ENCODE measurements around the gene RPS25.
"Not testable (repeated sequence)": the region's sequence is repeated elsewhere in the genome, so short reads cannot be mapped to it uniquely, and the experiment has no call there.

The RPS25 gene

GRCh38 chr11:119044708-119045107, 26.6 kb upstream of the RPS25 start:
- Histone ChIP-seq H3K27me3 (ENCODE audit: control insufficient read depth, low read length) (no peaks in the 10 kb centered on the region), H3K4me3 (ENCODE audit: low read length) (no peak overlapping the region), H3K9me2 (replicated peaks; ENCODE audit: control insufficient read depth, low read length) (no peaks in the 10 kb centered on the region), H4K20me1 (ENCODE audit: control insufficient read depth, insufficient read depth, low read depth, low read length) (0 out of 2 replicates have a peak, but pooled peaks cover 4% of the 10 kb centered on the region), H3K4me1 (ENCODE audit: control insufficient read depth, low read length) (peaks cover 5% of the 10 kb centered on the region), H3F3A (ENCODE audit: control insufficient read depth, insufficient read depth) (peaks cover 9% of the 10 kb centered on the region; the same call in 1 of the 2 replicates), H3K79me2 (ENCODE audit: control insufficient read depth, low read length) (no peaks in the 10 kb centered on the region), H3K4me2 (ENCODE audit: low read length) (no peak overlapping the region), H3K9me3 (ENCODE audit: control insufficient read depth, insufficient read depth, low read length) (no peaks in the 10 kb centered on the region), H3K36me3 (ENCODE audit: control insufficient read depth, low read length) (peaks cover 47% of the 10 kb centered on the region), H3K27ac (ENCODE audit: low read depth, low read length) (no peak overlapping the region)
- TF ChIP-seq CTCF (IDR thresholded peaks at IDR 0.05; ENCODE audit: low read depth, low read length, poor library complexity, severe bottlenecking) (peak; percentile 50), EZH2phosphoT487 (IDR thresholded peaks at IDR 0.05; ENCODE audit: borderline replicate concordance, low read length) (no peak)

- H3K4me2 ChIP-seq (ENCODE audit: low read length): no peak overlapping the region
- peaks cover 30% of the 10 kb centered on the region for H3K36me3 ChIP-seq (ENCODE audit: control insufficient read depth, low read length)
- H3K27me3 ChIP-seq (ENCODE audit: control insufficient read depth, low read length): no peaks in the 10 kb centered on the region
- no peaks in the 10 kb centered on the region for H3K79me2 ChIP-seq (ENCODE audit: control insufficient read depth, low read length)
- H3K9me3 ChIP-seq (ENCODE audit: control insufficient read depth, insufficient read depth, low read length): no peaks in the 10 kb centered on the region
- peaks cover 9% of the 10 kb centered on the region; the same call in 1 of the 2 replicates for H3F3A ChIP-seq (ENCODE audit: control insufficient read depth, insufficient read depth)
- peaks cover 12% of the 10 kb centered on the region for H3K4me1 ChIP-seq (ENCODE audit: control insufficient read depth, low read length)
- no peak for TF ChIP-seq CTCF (IDR thresholded peaks at IDR 0.05; ENCODE audit: low read depth, low read length, poor library complexity, severe bottlenecking)
- no peak for TF ChIP-seq EZH2phosphoT487 (IDR thresholded peaks at IDR 0.05; ENCODE audit: borderline replicate concordance, low read length)
- no peak overlapping the region for H3K27ac ChIP-seq (ENCODE audit: low read depth, low read length)
- H4K20me1 ChIP-seq (ENCODE audit: control insufficient read depth, insufficient read depth, low read depth, low read length): 0 out of 2 replicates have a peak, but pooled peaks cover under 1% of the 10 kb centered on the region
- no peak overlapping the region for H3K4me3 ChIP-seq (ENCODE audit: low read length)
- H3K9me2 ChIP-seq (replicated peaks; ENCODE audit: control insufficient read depth, low read length): no peaks in the 10 kb centered on the region
These were observed 24.8 kb upstream of the RPS25 start for GRCh38 chr11:119042927-119043326.

GRCh38 chr11:119041821-119042514, 23.8 kb upstream of the RPS25 start:
- no peak overlapping the region for H3K4me2 ChIP-seq (ENCODE audit: low read length)
- H3K27ac ChIP-seq (ENCODE audit: low read depth, low read length): no peak overlapping the region
- no peaks in the 10 kb centered on the region for H3K79me2 ChIP-seq (ENCODE audit: control insufficient read depth, low read length)

DNA sequence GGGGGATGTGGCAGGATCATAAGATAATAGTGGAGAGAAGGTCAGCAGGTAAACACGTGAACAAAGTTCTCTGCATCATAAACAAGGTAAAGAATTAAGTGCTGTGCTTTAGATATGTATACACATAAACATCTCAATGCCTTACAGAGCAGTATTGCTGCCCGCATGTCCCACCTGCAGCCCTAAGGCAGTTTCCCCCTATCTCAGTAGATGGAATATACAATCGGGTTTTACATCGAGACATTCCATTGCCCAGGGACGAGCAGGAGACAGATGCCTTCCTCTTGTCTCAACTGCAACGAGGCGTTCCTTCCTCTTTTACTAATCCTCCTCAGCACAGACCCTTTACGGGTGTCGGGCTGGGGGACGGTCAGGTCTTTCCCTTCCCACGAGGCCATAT, 21.3 kb upstream of the RPS25 start:
- H3F3A ChIP-seq (ENCODE audit: control insufficient read depth, insufficient read depth); H3K27ac ChIP-seq (ENCODE audit: low read depth, low read length); H4K20me1 ChIP-seq (ENCODE audit: control insufficient read depth, insufficient read depth, low read depth, low read length); H3K9me2 ChIP-seq (replicated peaks; ENCODE audit: control insufficient read depth, low read length); H3K79me2 ChIP-seq (ENCODE audit: control insufficient read depth, low read length); H3K9me3 ChIP-seq (ENCODE audit: control insufficient read depth, insufficient read depth, low read length); H3K36me3 ChIP-seq (ENCODE audit: control insufficient read depth, low read length); H3K27me3 ChIP-seq (ENCODE audit: control insufficient read depth, low read length): not testable (repeated sequence)
- Histone ChIP-seq H3K4me1 (ENCODE audit: control insufficient read depth, low read length) (peaks cover 12% of the 10 kb centered on the region), H3K4me2 (ENCODE audit: low read length) (peak overlapping the region; percentile 48), H3K4me3 (ENCODE audit: low read length) (peak overlapping the region; percentile 9; the same call in 1 of the 2 replicates)

More at GRCh38 chr11:119041821-119042514, 23.8 kb upstream of the RPS25 start:
- H3K4me3 ChIP-seq (ENCODE audit: low read length): no peak overlapping the region
- H3K9me3 ChIP-seq (ENCODE audit: control insufficient read depth, insufficient read depth, low read length): no peaks in the 10 kb centered on the region
- H3K27me3 ChIP-seq (ENCODE audit: control insufficient read depth, low read length): no peaks in the 10 kb centered on the region
- no peaks in the 10 kb centered on the region for H4K20me1 ChIP-seq (ENCODE audit: control insufficient read depth, insufficient read depth, low read depth, low read length)
- H3F3A ChIP-seq (ENCODE audit: control insufficient read depth, insufficient read depth): peaks cover 9% of the 10 kb centered on the region; the same call in 1 of the 2 replicates
- peaks cover 12% of the 10 kb centered on the region for H3K4me1 ChIP-seq (ENCODE audit: control insufficient read depth, low read length)
- no peaks in the 10 kb centered on the region for H3K9me2 ChIP-seq (replicated peaks; ENCODE audit: control insufficient read depth, low read length)
- no peak for TF ChIP-seq CTCF (IDR thresholded peaks at IDR 0.05; ENCODE audit: low read depth, low read length, poor library complexity, severe bottlenecking)
- TF ChIP-seq EZH2phosphoT487 (IDR thresholded peaks at IDR 0.05; ENCODE audit: borderline replicate concordance, low read length): no peak
- peaks cover 21% of the 10 kb centered on the region; the same call in 1 of the 2 replicates for H3K36me3 ChIP-seq (ENCODE audit: control insufficient read depth, low read length)

Measured in DOHH2 (cell line).